Measurements from ENCODE around the gene TOMM20. TPM values are rescaled to one million over a fixed set of nuclear protein-coding genes. Genes with fewer than 3 reads are reported as not detected.
"Not testable (repeated sequence)": the region's sequence is repeated elsewhere in the genome, so short reads cannot be mapped to it uniquely, and the experiment has no call there.

Gene TOMM20
- total RNA-seq, 1 donor from 2014 or later: 99.0 TPM

DNA sequence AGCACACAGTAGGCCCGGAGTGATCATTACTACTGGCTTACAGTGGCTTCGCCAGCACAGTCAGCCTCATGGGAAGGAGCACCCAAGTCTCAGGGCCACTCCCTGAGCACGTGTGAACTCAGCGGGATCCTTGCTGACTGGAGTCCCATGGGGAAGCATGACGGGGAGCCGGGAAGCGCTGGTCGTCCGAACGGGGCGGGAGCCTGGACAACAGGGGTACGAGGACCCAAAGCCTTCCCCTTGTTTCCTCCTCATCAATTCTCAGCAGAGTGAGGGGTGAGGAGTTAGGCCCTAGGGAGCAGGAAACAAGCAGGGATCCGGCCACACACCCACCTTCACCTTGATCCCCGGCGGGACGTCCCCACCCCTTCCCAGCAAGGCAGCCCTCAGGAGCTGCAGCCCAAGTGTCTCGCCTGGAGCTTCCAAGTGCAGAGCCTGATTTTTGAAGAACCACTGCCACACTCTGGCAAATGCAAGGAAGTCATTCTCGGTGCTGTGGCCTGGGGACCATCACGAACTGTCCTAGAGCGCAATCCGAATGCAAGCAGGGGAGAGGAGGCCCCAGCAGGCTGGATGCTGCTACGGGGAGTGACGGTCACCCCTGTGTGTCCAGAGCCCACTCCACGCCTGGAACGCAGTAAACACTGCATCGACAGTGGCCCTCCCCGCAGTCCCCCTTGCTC is 35.5 kb downstream of the TOMM20 start:
- DNase-seq (ENCODE audit: low read depth) (peak; percentile 49), FAIRE-seq (no peak)
- no peak overlapping the region for H3K4me3 ChIP-seq (ENCODE audit: low read depth, low read length)
- H3K36me3 ChIP-seq (ENCODE audit: control insufficient read depth, insufficient read depth, low read length): no peaks in the 10 kb centered on the region
- no peaks in the 10 kb centered on the region for H3K27me3 ChIP-seq (ENCODE audit: control insufficient read depth, insufficient read depth, low read length)
- TF ChIP-seq, protein P1, sequence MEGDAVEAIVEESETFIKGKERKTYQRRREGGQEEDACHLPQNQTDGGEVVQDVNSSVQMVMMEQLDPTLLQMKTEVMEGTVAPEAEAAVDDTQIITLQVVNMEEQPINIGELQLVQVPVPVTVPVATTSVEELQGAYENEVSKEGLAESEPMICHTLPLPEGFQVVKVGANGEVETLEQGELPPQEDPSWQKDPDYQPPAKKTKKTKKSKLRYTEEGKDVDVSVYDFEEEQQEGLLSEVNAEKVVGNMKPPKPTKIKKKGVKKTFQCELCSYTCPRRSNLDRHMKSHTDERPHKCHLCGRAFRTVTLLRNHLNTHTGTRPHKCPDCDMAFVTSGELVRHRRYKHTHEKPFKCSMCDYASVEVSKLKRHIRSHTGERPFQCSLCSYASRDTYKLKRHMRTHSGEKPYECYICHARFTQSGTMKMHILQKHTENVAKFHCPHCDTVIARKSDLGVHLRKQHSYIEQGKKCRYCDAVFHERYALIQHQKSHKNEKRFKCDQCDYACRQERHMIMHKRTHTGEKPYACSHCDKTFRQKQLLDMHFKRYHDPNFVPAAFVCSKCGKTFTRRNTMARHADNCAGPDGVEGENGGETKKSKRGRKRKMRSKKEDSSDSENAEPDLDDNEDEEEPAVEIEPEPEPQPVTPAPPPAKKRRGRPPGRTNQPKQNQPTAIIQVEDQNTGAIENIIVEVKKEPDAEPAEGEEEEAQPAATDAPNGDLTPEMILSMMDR (IDR thresholded peaks at IDR 0.05; ENCODE audit: insufficient read depth, low read length, severe bottlenecking): peak; percentile 56

DNA sequence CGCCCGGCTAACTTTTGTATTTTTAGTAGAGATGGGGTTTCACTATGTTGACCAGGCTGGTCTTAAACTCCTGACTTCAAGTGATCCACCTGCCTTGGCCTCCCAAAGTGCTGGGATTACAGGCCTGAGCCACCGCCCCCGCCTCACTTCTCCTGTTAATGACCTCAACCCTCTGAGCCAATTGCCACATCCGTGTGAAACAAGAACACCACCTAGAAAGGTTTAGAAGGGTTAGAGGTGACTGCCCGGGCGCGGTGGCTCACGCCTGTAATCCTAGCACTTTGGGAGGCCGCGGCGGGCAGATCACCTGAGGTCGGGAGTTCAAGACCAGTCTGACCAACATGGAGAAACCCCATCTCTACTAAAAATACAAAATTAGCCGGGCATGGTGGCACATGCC is 36.2 kb downstream of the TOMM20 start:
- H3K27me3 ChIP-seq (ENCODE audit: control insufficient read depth, insufficient read depth, low read length); FAIRE-seq; DNase-seq (ENCODE audit: low read depth); H3K4me3 ChIP-seq (ENCODE audit: low read depth, low read length); H3K36me3 ChIP-seq (ENCODE audit: control insufficient read depth, insufficient read depth, low read length): not testable (repeated sequence)

DNA sequence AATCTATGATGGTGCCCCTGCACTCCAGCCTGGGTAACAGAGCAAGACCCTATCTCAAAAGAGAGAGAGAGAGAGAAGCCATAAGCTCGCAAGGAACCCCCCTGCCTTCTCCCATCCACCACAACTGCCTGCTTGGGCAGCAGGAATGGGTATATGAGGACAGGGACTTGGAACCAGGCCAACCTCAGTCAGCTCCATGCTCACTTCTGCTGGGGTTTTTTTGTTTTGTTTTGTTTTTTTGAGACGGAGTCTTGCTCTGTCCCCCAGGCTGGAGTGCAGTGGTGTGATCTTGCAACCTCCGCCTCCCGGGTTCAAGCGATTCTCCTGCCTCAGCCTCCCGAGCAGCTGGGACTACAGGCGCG is 36.6 kb downstream of the TOMM20 start:
- H3K4me3 ChIP-seq (ENCODE audit: low read depth, low read length); FAIRE-seq: not testable (repeated sequence)

DNA sequence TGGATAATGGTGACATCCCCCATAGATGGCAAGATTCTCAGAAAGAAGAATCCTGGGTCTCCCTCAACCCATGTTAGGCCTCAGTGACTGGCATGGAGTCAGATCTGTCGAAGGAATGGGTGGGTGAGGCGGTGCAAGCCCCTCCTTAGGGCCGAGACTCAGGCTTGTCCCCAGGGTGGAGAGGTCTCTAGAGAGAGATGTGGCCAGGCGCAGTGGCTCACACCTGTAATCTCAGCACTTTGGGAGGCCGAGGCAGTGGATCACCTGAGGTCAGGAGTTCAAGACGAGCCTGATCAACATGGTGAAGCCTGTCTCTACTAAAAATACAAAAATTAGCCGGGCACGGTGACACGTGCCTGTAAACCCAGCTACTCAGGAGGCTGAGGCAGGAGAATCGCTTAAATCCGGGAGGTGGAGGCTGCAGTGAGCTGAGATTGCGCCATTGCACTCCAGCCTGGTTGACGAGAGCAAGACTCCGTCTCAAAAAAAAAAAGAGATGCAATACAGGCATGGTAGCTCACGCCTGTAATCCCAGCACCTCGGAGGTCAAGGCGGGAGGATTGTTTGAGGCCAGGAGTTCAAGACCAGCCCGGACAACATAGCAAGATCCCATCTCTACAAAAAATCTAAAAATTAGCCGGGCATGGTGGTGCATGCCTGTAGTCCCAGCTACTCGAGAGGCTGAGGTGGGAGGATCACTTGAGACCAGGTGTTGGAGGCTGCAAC is 37.2 kb downstream of the TOMM20 start:
- DNase-seq (ENCODE audit: low read depth); H3K4me3 ChIP-seq (ENCODE audit: low read depth, low read length); H3K27me3 ChIP-seq (ENCODE audit: control insufficient read depth, insufficient read depth, low read length); FAIRE-seq; H3K36me3 ChIP-seq (ENCODE audit: control insufficient read depth, insufficient read depth, low read length): not testable (repeated sequence)

More for the DNA sequence above, 36.6 kb downstream of the TOMM20 start:
- not testable (repeated sequence) for H3K36me3 ChIP-seq (ENCODE audit: control insufficient read depth, insufficient read depth, low read length); DNase-seq (ENCODE audit: low read depth); H3K27me3 ChIP-seq (ENCODE audit: control insufficient read depth, insufficient read depth, low read length)

DNA sequence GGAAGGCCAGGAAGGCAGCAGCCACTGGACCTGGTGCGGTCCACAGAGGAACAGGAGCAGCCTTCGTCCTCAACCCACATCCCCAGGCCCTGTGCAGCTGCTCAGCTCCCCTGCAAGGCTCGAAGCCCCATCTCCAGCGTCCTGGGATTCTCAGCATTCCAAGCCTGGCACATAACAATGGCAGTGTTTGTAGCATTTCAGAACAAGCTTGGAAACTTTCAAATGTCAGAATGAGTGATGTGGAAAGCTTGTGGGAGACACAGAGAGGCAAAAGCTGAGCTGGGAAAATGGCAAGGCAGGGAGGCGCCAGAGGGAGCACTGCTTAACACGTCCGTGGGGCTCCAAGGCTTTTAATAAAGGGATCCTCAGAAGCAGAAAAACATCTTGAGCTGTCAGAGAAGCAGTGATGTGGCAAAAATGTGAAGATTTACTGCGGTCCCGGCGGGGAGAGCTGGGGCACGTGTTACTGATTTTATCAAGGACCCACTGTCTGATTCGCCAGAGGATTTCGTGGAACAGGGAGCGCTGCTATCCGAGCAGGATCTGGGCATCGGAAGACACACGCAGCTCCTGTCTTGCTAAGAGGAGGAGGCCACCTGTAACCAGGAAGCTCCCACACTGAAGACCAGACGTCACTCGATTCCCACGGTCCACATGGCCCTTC is 38.1 kb downstream of the TOMM20 start:
- TF ChIP-seq, protein P1 (IDR thresholded peaks at IDR 0.05; ENCODE audit: insufficient read depth, low read length, severe bottlenecking): no peak
- DNase-seq (ENCODE audit: low read depth) (no peak), FAIRE-seq (no peak)
- Histone ChIP-seq H3K4me3 (ENCODE audit: low read depth, low read length) (no peak overlapping the region), H3K27me3 (ENCODE audit: control insufficient read depth, insufficient read depth, low read length) (no peaks in the 10 kb centered on the region), H3K36me3 (ENCODE audit: control insufficient read depth, insufficient read depth, low read length) (no peaks in the 10 kb centered on the region)

DNA sequence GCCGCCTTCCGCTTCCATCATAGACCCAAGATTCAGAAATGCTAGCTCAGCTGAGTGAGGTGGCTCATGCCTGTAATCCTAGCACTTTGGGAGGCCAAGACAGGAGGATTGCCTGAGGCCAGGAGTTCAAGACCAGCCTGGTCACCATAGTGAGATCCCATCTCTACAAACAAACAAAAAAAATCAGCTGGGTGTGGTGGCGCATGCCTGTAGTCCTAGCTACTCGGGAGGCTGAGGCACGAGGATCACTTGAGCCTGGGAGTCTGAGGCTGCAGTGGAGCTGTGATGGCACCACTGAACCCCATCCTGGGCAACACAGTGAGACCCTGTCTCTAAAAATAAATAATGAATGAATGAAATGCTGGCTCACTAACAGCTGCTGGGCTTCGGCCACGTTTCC is 39.7 kb downstream of the TOMM20 start:
- no peak overlapping the region for H3K4me3 ChIP-seq (ENCODE audit: low read depth, low read length)
- TF ChIP-seq, protein P1 (IDR thresholded peaks at IDR 0.05; ENCODE audit: insufficient read depth, low read length, severe bottlenecking): no peak
- H3K27me3 ChIP-seq (ENCODE audit: control insufficient read depth, insufficient read depth, low read length): no peaks in the 10 kb centered on the region
- no peak for FAIRE-seq
- H3K36me3 ChIP-seq (ENCODE audit: control insufficient read depth, insufficient read depth, low read length): no peaks in the 10 kb centered on the region
- DNase-seq (ENCODE audit: low read depth): no peak

DNA sequence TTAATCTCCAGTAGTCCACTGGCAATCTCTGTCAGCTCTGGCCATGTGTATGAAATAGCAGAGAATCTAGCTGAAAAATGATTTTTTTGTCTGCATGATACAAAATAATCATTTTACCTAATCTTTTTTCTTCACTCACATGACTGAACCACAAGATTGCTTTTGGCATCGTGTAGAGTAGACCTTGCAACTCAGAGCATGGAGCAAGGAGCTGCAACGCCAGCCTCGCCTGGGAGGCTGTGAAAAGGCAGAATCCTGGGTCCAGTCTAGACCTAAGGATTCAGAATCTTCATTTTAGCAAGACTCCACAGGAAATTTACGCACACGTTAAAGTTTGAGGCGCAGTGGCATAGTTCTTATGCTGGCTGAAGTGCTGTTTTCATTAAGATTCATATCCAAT is 40.2 kb downstream of the TOMM20 start:
- no peaks in the 10 kb centered on the region for H3K36me3 ChIP-seq (ENCODE audit: control insufficient read depth, insufficient read depth, low read length)
- DNase-seq (ENCODE audit: low read depth): no peak
- FAIRE-seq: no peak
- no peak overlapping the region for H3K4me3 ChIP-seq (ENCODE audit: low read depth, low read length)
- TF ChIP-seq, protein P1 (IDR thresholded peaks at IDR 0.05; ENCODE audit: insufficient read depth, low read length, severe bottlenecking): no peak
- H3K27me3 ChIP-seq (ENCODE audit: control insufficient read depth, insufficient read depth, low read length): no peaks in the 10 kb centered on the region

Measured in bronchial epithelial cell (primary cell).